Cardiac ventricle fibroblast (primary cell): ENCODE measurements around the gene SKA3. TPM values are rescaled to one million over a fixed set of nuclear protein-coding genes. Genes with fewer than 3 reads are reported as not detected.

Experiments used
- total RNA-seq: library from RNA; depleted of rRNA; stranded (reverse); fragments of >200 nt; gene quantifications from 2 replicates; pipeline ENCODE4 v1.2.3, GENCODE V29; 2015

SKA3 gene
- 2.8 and 4.6 TPM in 2 replicates for total RNA-seq

GRCh38 chr13:21176215-21176981, at the start of gene SKA3, which contains the start of gene MRPL57:
Gene SKA3, minus strand, starts transcription at chr13:21176552. Its CDS starts 75 bp downstream, at chr13:21176477.
Gene MRPL57, plus strand, starts transcription at chr13:21176658. Its CDS starts 259 bp downstream, at chr13:21176917.

Other genes starting within 250 kb of the SKA3 start
- gene LATS2, start 115.0 kb downstream of the SKA3 start, total RNA-seq = 29.1 and 29.4 TPM in 2 replicates
- gene SAP18, start 36.4 kb downstream of the SKA3 start, total RNA-seq = 45.1 and 48.6 TPM in 2 replicates
- 19.1 and 19.3 TPM in 2 replicates for gene MRPL57, start 106 bp upstream of the SKA3 start, total RNA-seq